Retinal pigment epithelial cell (primary cell): ENCODE data around the gene ZFPM1.
A peak's percentile ranks its signal among the peaks of the same experiment; 100 is the strongest.

Experiments used
- DNase-seq: peaks from one replicate; pipeline ENCODE4 v3.0.0-alpha.2; 2010; ENCODE audit warnings: low read depth
- H3K4me3 ChIP-seq: 2 replicates; pipeline ENCODE4 v1.5.1; 2011; ENCODE audit warnings: mild to moderate bottlenecking, low read length, control low read depth, moderate library complexity
- TF ChIP-seq, protein P1 (sequence below): conservative IDR thresholded peaks from 2 replicates; pipeline ENCODE4 v1.5.1; 2011; ENCODE audit warnings: low read depth, low read length, control low read depth, inconsistent platforms

Gene ZFPM1

GRCh38 chr16:88444826-88445582 is 8.1 kb upstream of the ZFPM1 start:
- H3K4me3 ChIP-seq: no peak overlapping the region
- TF ChIP-seq, protein P1, sequence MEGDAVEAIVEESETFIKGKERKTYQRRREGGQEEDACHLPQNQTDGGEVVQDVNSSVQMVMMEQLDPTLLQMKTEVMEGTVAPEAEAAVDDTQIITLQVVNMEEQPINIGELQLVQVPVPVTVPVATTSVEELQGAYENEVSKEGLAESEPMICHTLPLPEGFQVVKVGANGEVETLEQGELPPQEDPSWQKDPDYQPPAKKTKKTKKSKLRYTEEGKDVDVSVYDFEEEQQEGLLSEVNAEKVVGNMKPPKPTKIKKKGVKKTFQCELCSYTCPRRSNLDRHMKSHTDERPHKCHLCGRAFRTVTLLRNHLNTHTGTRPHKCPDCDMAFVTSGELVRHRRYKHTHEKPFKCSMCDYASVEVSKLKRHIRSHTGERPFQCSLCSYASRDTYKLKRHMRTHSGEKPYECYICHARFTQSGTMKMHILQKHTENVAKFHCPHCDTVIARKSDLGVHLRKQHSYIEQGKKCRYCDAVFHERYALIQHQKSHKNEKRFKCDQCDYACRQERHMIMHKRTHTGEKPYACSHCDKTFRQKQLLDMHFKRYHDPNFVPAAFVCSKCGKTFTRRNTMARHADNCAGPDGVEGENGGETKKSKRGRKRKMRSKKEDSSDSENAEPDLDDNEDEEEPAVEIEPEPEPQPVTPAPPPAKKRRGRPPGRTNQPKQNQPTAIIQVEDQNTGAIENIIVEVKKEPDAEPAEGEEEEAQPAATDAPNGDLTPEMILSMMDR: no peak
- no peak for DNase-seq

DNA sequence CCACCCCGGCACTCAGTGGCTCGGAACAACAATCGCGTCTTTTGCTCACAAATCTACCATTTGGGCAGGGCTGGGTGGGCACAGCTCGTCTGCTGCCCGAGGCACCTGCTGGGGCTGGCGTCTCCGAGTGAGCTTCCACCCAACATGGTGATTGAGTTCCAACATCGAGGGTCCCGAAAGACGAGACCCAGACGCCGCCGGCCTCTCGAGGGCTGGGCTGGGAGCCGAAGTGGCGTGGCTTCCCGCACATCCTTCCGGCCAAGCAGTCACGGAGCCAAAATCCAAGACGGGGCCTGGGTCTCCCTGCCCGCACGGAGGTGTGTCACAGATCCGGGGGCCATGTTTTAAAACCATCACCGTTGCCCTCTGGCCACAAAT is 7.5 kb upstream of the ZFPM1 start:
- no peak for DNase-seq
- no peak overlapping the region for H3K4me3 ChIP-seq
- TF ChIP-seq, protein P1: no peak

DNA sequence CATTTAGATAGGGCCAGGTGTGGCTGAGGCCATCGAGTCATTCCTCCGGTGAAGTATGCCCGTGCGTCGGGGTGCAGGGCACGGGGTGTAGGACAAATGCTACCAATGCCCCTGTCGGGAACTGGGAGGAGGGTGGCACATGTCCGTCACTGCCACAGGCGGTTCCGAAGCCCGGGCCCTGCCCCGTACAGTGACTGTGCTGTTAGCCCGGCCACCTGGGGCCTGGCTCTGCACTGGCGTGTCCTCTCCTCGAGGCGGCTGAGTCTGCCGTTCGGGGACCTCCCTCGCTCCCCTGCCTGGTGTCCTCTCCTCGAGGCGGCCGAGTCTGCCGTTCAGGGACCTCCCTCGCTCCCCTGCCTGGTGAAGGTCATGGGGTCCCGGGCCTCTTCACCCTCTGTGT is 7.0 kb upstream of the ZFPM1 start:
- H3K4me3 ChIP-seq: no peak overlapping the region
- DNase-seq: no peak
- TF ChIP-seq, protein P1: no peak

DNA sequence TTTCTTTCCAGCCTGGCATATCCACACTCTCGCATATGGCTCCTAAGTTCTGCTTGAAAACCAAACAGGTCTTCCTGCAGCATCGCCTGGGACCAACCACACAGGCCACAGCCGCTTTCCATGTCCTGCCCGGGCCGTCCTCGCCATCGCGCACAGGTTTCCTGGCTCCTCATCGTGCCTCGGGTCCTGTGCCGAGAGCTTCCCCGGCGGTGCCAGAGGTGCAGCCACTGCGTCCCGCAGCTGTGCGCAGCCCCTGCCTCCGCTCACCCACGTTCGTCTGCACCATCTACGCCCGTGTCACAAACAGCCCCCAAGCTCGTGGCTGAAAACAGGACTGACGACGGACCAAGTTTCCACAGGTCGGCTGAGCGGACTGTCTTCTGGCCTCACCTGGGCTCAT is 6.3 kb upstream of the ZFPM1 start:
- TF ChIP-seq, protein P1: no peak
- no peak for DNase-seq
- H3K4me3 ChIP-seq: no peak overlapping the region

- no peak overlapping the region for H3K4me3 ChIP-seq
- TF ChIP-seq, protein P1: no peak
- DNase-seq: no peak
These were observed 5.2 kb upstream of the ZFPM1 start for GRCh38 chr16:88447881-88448280.

DNA sequence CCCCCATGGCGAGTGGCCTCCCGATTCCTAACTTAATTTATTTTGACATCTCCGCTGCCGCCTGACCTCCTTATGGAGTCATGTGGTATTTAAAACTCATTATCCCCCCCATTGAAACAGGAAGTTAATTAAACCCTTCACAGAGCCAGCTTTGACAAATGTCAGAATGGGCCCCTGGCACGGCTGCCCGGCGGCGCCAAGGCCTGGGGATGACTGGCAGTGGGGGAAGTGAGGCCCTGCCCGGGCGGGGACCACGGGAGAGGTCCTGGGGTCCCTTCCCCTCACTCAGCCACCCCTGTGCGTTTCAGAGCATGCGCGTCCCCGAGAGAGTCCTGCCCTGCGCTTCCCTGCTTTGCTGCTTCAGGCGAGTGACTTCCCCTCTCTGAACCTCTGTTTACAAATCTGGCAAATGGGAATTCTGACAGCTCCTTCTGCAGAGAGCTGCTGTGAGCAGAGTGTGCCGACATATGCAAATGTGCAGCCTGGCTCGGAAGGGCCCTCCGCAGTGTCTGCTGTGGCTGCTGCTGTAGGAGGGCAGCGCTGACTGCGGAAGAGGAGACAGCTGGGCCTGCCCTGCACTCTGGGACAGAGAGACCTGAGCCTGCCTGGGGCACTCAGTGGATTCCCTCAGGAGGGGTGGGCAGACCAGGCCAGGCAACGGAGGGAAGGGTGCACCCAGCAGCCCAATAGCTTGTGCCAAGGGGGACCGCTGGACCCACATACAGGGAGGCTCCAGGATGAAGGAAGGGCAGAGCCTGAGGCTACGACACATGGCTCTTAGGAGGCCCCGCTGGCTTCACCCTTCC is 4.4 kb upstream of the ZFPM1 start:
- H3K4me3 ChIP-seq: no peak overlapping the region
- TF ChIP-seq, protein P1: no peak
- DNase-seq: peak; percentile 79

- no peak overlapping the region for H3K4me3 ChIP-seq
- TF ChIP-seq, protein P1: no peak
- peak; percentile 57 for DNase-seq
These were observed 3.9 kb upstream of the ZFPM1 start for GRCh38 chr16:88449267-88449561.
